Activated effector memory CD4-positive, alpha-beta T cell treated with anti-CD3 and anti-CD28 coated beads, Interleukin-2, amount 50 U/mL, for 16 hours (primary cell): Measurements from ENCODE around the gene ATXN7L3.

Source experiments
- DNase-seq: peaks from one replicate; pipeline ENCODE4 v3.0.0-alpha.2; 2020

The ATXN7L3 gene

GRCh38 chr17:44198721-44199552 is 747 bp downstream of the ATXN7L3 start:
- peak; percentile 86 for DNase-seq

DNA sequence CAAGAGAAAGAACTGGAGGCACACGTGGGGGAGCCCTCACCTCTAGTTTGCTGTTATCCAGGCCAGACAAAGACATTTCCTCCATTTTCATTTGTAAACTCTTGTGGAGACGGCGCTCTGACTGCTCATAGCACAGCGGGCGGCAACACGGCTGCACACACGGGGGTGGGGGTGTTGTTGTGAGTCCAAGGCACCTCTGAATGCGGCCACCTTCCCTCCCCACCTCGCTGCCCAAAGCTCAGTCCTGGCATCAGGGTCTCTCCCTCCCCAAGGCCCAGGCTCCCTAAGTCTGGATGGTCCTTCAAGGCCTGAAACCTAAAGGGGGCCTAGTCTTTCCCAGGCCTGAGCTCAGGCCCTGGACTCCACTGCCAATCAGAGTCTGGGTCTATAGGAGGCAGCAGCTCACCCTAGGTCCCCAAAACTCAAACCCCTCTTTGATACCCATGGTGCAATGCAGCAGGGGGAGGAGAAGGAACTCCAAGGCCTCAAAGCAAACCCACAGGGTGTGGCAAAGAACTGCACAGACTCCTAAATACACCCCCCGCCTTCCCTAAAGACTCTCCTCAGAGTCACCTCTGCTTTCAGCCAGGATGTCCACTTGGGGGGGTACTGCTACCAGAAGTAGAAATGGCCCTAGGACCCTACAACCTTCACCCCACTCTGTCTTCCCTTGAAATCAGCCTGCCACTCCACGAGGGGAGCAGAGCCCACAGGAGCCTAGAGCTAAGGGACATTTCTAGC is 1.5 kb downstream of the ATXN7L3 start:
- peak; percentile 75 for DNase-seq

- DNase-seq, result no peak
Observed at GRCh38 chr17:44197107-44197506, 2.6 kb downstream of the ATXN7L3 start.

- DNase-seq, result no peak
Observed at GRCh38 chr17:44193326-44194084, 6.2 kb downstream of the ATXN7L3 start.

- DNase-seq, result no peak
Observed at GRCh38 chr17:44192750-44193149, 6.9 kb downstream of the ATXN7L3 start.

DNA sequence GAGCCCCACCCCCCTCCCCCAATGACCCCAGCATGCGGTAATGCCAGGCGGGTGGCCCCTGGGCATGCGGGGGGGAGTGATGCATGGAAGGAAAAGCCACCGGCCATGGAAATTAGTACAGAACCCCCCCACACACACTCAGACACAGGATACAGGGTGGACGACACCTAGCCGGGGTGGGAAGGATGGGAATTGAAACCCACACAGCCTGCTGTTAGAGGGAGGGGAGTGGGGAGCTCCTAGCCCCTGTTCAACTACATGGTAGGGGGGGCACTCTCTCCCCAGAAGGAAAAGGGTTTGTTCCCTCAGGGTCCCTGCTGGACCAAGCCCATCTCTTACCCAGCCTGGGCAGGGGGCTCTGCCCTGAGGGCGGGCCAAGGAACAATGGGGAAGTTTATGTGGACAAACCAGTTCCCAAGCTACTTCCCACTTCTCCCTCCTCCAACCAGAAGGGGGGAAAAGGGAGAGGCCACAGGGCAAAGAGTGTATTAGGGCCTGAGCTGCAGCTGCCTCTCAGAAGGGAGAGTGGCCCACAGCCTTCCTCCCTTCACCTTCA is 7.7 kb downstream of the ATXN7L3 start:
- DNase-seq, result no peak

DNA sequence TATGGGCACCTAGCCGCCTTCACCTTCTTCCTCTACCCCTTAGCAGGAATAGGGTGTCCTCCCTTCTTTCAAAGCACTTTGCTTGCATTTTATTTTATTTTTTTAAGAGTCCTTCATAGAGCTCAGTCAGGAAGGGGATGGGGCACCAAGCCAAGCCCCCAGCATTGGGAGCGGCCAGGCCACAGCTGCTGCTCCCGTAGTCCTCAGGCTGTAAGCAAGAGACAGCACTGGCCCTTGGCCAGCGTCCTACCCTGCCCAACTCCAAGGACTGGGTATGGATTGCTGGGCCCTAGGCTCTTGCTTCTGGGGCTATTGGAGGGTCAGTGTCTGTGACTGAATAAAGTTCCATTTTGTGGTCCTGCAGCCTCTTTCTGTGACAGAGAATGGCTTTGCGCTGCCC is 8.3 kb downstream of the ATXN7L3 start:
- DNase-seq, result no peak

- DNase-seq, result no peak
Observed at GRCh38 chr17:44190481-44190880, 9.2 kb downstream of the ATXN7L3 start.

- DNase-seq, result no peak
Observed at GRCh38 chr17:44188576-44189403, 10.9 kb downstream of the ATXN7L3 start.

DNA sequence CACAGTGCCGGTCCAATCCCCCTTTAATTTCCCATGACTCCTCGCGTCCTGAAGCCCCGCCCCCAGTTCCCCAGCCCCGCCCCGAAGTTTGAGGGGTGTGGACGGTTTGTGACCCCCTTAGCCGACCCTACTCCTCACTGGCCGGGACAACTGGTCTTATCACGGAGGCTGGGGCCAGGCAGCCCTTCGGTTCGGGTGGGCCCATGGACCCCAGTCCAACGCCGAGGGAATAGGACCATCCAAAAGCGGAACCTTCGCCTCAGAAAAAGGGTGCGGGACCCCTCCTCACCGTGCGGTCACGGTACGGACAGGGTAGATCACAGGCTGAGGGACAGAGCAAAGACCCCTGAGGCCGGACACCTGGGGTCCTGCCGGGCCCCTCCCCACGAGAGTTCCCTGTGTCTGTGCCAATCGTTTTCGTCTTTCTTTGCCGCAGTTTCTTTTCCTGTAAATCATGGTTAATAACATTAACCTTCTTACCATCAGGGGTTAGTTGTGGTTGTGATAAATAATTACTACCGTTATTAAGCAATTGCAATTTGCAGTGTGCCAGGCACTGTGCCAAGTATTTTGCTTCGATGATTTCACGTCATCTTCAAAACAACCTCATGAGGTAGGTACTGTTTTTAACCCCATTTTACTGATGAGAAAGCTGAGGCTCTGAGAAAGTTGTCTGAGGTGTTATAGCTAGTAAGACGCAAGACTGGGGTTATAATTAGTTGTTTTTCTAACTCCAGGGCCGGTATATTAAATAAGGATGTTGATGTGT is 12.4 kb downstream of the ATXN7L3 start:
- no peak for DNase-seq

GRCh38 chr17:44186307-44187130 is 13.2 kb downstream of the ATXN7L3 start, which contains the start of gene TMUB2:
TSS of gene TMUB2 (plus strand) at chr17:44186972. CDS start at chr17:44187709, 737 bp downstream.
- peak; percentile 100 for DNase-seq

DNA sequence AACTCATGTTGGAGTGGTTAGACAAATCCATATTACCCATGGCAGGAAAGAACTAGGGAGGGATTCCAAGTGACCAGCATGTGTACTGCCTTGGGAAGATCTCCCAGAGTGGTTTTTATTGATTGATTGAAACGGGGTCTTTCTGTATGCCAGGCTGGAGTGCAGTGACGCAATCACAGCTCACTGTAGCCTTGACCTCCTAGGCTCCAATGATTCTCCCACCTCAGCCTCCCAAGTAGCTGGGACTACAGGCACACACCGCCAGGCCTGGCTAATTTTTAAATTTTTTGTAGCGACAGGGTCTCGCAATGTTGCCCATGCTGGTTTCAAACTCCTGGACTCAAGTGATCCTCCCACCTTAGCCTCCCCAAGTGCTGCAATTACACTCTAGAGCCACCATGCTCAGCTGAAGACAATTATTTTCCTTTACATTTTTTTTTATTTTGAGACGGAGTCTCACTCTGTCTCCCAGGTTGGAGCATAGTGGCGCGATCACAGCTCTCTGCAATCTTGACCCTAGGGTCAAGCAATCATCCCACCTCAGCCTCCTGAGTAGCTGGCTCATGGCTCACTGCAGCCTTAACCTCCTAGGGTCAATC is 15.4 kb downstream of the ATXN7L3 start:
- DNase-seq, result no peak

DNA sequence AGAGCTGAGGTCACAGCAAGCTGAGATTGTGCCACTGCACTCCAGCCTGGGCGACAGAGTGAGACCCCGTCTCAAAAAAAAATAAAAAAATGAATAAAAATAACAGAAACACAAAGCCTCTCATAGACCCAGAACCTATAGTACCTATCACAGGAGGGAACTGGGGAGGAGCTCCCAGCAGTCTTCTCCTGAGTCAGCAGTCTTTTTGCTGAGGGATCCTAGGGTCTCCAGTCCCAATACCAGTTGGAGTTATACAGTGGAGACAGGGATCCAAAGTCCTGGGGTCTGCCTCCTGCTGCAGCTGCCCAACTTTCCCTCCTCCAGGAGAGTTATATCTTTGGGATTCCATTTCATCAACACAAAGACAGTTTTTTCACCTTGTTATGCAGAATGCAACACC is 16.7 kb downstream of the ATXN7L3 start:
- no peak for DNase-seq

- no peak for DNase-seq
Observed at GRCh38 chr17:44178133-44178532, 21.6 kb downstream of the ATXN7L3 start.

DNA sequence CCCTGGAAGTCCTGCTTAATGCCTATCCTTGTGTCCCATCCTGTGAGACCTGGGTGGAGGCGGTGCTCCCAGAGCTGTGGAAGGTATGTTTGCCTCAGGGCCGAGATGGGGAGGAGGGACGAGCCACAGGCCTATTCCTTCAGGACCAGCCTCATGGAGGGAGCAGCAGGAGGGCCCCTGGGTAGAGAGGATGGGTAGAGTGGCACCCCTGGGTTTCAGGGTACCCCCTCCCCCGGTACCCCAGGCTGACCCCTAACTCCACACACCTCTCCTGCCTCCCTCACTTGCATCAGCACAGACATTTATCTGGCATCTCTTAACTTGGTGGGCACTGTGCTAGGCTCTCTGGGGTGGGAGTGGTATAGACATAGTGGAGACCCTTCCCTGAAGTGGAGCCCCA is 22.0 kb downstream of the ATXN7L3 start:
- no peak for DNase-seq

GRCh38 chr17:44176671-44177501 is 22.8 kb downstream of the ATXN7L3 start:
- no peak for DNase-seq

DNA sequence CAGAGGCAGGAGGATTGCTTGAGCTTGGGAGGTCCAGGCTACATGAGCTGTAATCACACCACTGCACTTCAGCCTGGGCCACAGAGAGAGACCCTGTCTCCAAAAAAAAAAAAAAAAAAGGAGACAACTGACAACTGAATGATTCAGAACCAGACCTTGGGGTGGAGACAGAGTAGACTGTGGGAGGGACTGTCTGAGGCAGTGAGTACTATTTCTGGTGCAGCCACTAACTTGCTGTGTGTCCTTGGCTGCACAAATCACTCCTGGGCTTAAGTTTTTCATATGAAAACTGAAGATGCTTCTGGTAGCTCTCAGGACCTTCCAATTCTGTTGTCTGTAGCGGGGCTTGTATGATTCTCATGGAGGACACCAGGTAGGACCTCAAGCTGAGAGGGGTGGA is 23.4 kb downstream of the ATXN7L3 start:
- DNase-seq, result no peak

DNA sequence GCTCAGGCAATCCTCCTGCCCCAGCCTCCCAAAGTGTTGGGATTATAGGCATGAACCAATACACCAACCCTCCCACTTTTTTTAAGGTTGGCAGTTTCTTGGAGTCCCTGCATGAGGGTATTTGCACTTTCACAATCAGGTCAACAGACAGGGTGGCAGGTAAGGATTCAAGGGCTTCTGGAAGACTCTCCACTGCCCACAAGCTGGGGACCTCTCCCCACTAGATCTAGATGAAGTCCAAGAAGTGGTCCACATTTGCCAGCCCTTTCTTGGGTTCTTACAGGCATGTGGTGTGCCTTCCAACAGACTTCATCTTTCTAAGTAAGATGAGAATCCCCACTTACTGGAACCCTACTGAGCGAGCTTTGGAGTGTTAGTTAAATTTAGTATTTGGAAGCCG is 25.3 kb downstream of the ATXN7L3 start:
- no peak for DNase-seq

DNA sequence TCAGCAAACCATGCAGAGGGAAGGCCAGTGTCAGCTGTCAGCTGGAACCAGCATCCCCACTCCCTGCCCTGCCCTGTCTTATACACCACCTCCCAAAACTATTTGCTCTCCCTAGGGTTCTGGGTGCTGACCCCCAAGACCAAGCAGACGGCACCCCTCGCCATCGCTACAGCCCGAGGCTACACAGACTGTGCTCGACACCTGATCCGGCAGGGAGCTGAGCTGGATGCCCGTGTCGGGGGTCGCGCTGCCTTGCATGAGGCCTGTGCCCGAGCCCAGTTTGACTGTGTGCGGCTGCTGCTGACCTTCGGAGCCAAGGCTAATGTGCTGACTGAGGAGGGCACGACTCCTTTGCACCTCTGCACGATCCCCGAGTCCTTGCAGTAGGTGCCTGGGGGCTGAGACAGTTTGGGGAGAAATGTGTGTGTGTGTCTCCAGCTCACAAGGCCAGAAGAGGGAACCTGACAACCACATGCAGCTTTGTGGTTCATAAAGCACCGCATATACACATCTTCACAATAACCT is 27.7 kb downstream of the ATXN7L3 start:
- DNase-seq, result no peak
